Measurements from ENCODE around the gene FBXO44. TPM values are rescaled to one million over a fixed set of nuclear protein-coding genes. Genes with fewer than 3 reads are reported as not detected.

FBXO44 gene
- polyA plus RNA-seq, 2 of the 4 experiments (the other 2 are of a cell fraction), result 10.4 to 26.9 TPM

DNA sequence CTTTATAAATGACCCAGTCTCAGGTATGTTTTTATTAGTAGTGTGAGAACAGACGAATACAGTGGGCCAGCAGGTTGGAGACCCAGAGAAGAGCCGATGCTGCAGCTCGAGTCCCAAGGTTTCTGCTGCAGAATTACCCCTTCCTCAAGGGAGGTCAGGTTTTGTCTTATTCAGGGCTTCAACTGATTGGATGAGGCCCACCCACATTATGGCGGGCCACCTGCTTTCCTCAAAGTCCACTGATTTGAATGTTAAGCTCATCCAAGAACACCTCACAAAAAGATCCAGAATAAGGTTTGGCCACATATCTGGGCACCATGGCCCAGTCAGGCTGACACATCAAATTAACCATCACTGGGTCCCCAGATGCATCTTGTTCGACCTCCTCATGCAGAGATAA is 41.3 kb upstream of the FBXO44 start:
- 13% methylated on average over 4 of the region's 5 CpGs for WGBS (ENCODE audit: missing lambda C conversion rate)
- CTCF ChIA-PET, result interaction anchor here (0.6 to 1.7 kb wide), 3 partner anchors 32 to 149 kb away, joined by 3 to 4 read pairs (median 3); no protein-coding TSS in a partner anchor
- FAIRE-seq, result no peak
- Histone ChIP-seq H3K4me3 (no peak overlapping the region), H3K4me2 (no peak overlapping the region), H3K4me1 (no peaks in the 10 kb centered on the region), H3K9me3 (no peaks in the 10 kb centered on the region), H3K27ac (no peak overlapping the region)
- TF ChIP-seq SREBF2 (IDR thresholded peaks at IDR 0.05) (no peak), NR3C1 (IDR thresholded peaks at IDR 0.05) (no peak), ESRRA (IDR thresholded peaks at IDR 0.05; ENCODE audit: borderline replicate concordance, low read length) (no peak), RFX5 (IDR thresholded peaks at IDR 0.05) (no peak), NPAS2 (CRISPR knock-in tag; IDR thresholded peaks at IDR 0.05; ENCODE audit: borderline replicate concordance) (no peak), ZFP36 (IDR thresholded peaks at IDR 0.05; ENCODE audit: borderline replicate concordance, partially characterized antibody) (no peak), HOXB5 (CRISPR knock-in tag; IDR thresholded peaks at IDR 0.05) (no peak), MYC (IDR thresholded peaks at IDR 0.05; ENCODE audit: borderline replicate concordance, low read length) (no peak), HOXB13 (CRISPR knock-in tag; IDR thresholded peaks at IDR 0.05; ENCODE audit: low read depth) (no peak), EP300 (IDR thresholded peaks at IDR 0.05) (no peak), KDM5A (IDR thresholded peaks at IDR 0.05) (no peak)
- TF ChIP-seq, protein P1, sequence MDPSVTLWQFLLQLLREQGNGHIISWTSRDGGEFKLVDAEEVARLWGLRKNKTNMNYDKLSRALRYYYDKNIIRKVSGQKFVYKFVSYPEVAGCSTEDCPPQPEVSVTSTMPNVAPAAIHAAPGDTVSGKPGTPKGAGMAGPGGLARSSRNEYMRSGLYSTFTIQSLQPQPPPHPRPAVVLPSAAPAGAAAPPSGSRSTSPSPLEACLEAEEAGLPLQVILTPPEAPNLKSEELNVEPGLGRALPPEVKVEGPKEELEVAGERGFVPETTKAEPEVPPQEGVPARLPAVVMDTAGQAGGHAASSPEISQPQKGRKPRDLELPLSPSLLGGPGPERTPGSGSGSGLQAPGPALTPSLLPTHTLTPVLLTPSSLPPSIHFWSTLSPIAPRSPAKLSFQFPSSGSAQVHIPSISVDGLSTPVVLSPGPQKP (IDR thresholded peaks at IDR 0.05; ENCODE audit: low read depth, low read length), result no peak
- TF ChIP-seq, protein P2, sequence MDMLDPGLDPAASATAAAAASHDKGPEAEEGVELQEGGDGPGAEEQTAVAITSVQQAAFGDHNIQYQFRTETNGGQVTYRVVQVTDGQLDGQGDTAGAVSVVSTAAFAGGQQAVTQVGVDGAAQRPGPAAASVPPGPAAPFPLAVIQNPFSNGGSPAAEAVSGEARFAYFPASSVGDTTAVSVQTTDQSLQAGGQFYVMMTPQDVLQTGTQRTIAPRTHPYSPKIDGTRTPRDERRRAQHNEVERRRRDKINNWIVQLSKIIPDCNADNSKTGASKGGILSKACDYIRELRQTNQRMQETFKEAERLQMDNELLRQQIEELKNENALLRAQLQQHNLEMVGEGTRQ (IDR thresholded peaks at IDR 0.05), result no peak
- TF ChIP-seq, protein P3, sequence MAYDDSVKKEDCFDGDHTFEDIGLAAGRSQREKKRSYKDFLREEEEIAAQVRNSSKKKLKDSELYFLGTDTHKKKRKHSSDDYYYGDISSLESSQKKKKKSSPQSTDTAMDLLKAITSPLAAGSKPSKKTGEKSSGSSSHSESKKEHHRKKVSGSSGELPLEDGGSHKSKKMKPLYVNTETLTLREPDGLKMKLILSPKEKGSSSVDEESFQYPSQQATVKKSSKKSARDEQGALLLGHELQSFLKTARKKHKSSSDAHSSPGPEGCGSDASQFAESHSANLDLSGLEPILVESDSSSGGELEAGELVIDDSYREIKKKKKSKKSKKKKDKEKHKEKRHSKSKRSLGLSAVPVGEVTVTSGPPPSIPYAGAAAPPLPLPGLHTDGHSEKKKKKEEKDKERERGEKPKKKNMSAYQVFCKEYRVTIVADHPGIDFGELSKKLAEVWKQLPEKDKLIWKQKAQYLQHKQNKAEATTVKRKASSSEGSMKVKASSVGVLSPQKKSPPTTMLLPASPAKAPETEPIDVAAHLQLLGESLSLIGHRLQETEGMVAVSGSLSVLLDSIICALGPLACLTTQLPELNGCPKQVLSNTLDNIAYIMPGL (CRISPR knock-in tag; IDR thresholded peaks at IDR 0.05; ENCODE audit: borderline replicate concordance), result no peak
- TF ChIP-seq, protein P4, sequence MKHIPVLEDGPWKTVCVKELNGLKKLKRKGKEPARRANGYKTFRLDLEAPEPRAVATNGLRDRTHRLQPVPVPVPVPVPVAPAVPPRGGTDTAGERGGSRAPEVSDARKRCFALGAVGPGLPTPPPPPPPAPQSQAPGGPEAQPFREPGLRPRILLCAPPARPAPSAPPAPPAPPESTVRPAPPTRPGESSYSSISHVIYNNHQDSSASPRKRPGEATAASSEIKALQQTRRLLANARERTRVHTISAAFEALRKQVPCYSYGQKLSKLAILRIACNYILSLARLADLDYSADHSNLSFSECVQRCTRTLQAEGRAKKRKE (CRISPR knock-in tag; IDR thresholded peaks at IDR 0.05; ENCODE audit: low read depth), result no peak
- DNase-seq (ENCODE audit: low read depth in 1 of 2, low spot score in 1 of 2), result no peak
- ATAC-seq, result no peak
- POLR2A ChIA-PET, result no interaction called here

DNA sequence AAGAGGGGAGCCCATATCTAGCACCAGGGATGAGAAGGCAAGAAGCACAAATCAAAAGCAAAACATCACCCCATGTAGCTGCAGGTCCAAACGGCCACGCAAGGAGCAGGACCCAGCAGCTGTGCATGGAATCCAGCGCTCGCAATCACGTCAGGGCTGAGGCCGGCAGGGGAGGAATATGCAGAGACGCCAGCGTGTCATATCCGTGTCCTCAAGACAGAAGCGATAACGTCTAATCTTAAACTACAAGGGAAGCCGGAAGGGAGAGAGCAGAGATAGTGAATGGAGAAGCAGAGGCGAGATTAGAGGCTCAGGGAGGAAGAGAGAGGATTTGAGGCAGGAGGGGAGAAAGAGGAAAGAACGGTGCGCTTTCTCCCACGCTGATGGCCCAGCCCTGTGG is 39.6 kb upstream of the FBXO44 start:
- Histone ChIP-seq H3K4me1 (no peaks in the 10 kb centered on the region), H3K9me3 (no peaks in the 10 kb centered on the region), H3K4me2 (no peak overlapping the region), H3K27ac (no peak overlapping the region), H3K4me3 (no peak overlapping the region)
- DNase-seq (ENCODE audit: low read depth in 1 of 2, low spot score in 1 of 2) (no peak), ATAC-seq (no peak), FAIRE-seq (no peak)
- 46% methylated on average over 16 of the region's 16 CpGs for WGBS (ENCODE audit: missing lambda C conversion rate)
- ChIA-PET CTCF (no interaction called here), POLR2A (no interaction called here)
- no peak for TF ChIP-seq RNF2 (IDR thresholded peaks at IDR 0.05; ENCODE audit: borderline replicate concordance, low read depth)
- no peak for TF ChIP-seq POLR2AphosphoS2 (conservative IDR thresholded peaks at IDR 0.05; ENCODE audit: low read length)
- no peak for TF ChIP-seq RAD21 (conservative IDR thresholded peaks at IDR 0.05 in 1 of 2, IDR thresholded peaks at IDR 0.05 in 1 of 2)
- no peak for TF ChIP-seq CHD4 (IDR thresholded peaks at IDR 0.05; ENCODE audit: borderline replicate concordance)
- TF ChIP-seq NR3C1 (IDR thresholded peaks at IDR 0.05), result no peak
- no peak for TF ChIP-seq KDM5A (IDR thresholded peaks at IDR 0.05)
- no peak for TF ChIP-seq PHF8 (IDR thresholded peaks at IDR 0.05; ENCODE audit: borderline replicate concordance, low read depth)
- no peak for TF ChIP-seq CBX2 (IDR thresholded peaks at IDR 0.05; ENCODE audit: borderline replicate concordance, low read depth)
